ENCODE data around the gene SHROOM3.

SHROOM3 gene

GRCh38 chr4:76494871-76495590 is 60.0 kb downstream of the SHROOM3 start:
- DNase-seq (ENCODE audit: low spot score) = no peak

DNA sequence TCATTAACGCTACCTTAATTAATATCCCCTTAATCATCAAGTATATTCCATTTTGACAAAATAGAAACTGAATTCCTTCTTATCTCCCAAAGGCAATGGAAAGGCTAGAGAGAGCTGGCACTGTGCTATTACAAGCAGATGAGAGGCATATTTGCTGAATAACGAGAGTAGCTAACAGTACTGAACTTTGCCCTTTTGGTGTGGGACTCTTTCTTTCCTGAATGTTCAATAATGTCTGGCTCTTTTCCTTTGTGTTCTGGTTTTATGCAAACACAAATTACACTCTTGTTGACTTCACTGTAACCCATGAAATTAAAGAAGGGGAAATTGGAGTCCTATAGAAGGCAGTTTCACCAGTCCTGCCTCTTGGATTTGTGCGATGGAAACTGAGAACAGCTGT is 63.5 kb downstream of the SHROOM3 start:
- no peak for DNase-seq (ENCODE audit: low spot score)

GRCh38 chr4:76499461-76499860 is 64.4 kb downstream of the SHROOM3 start:
- DNase-seq (ENCODE audit: low spot score) = no peak

- no peak for DNase-seq (ENCODE audit: low spot score)
Observed at GRCh38 chr4:76502886-76503285, 67.9 kb downstream of the SHROOM3 start.

GRCh38 chr4:76504613-76505465 is 69.8 kb downstream of the SHROOM3 start:
- no peak for DNase-seq (ENCODE audit: low spot score)

DNA sequence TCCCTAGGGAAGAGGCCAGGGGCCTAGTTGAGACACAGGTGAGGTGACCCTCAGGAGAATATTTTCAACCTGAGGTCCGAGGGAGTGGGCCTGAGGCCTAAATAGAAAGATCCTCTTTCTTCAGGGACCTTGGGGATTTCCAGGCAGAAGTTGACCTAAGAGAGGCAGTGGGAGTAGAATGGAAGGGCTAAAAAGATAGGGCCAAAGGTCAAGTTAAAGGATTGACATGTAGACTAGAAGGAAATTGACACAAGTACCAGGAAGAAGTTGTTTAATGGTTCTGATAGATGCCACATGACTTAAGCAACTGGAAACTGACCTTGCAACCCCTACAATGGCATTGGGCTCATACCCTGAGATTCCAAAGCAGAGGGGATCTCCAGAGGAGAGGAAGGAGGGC is 76.9 kb downstream of the SHROOM3 start:
- no peak for DNase-seq (ENCODE audit: low spot score)

GRCh38 chr4:76513482-76513881 is 78.5 kb downstream of the SHROOM3 start:
- DNase-seq (ENCODE audit: low spot score) = no peak

DNA sequence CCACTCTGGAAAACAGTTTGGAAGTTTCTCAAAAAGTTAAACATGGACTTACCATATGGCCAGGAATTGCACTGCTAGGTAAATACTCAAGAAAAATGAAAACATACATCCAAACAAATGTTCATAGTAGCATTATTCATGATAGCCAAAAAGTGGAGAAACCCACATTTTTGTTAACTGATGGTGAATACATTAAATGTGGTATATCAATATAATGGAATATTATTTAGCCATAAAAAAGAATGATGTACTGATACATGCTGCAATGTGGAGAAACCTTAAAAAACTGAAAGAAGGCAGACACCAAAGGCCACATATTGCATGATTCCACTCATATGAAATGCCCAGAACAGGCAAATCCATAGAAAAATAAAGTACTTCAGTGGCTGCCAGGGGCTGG is 79.1 kb downstream of the SHROOM3 start:
- no peak for DNase-seq (ENCODE audit: low spot score)

- DNase-seq (ENCODE audit: low spot score) = no peak
Observed at GRCh38 chr4:76515975-76516843, 81.2 kb downstream of the SHROOM3 start.

- DNase-seq (ENCODE audit: low spot score) = no peak
Observed at GRCh38 chr4:76518241-76518640, 83.2 kb downstream of the SHROOM3 start.

- DNase-seq (ENCODE audit: low spot score) = no peak
Observed at GRCh38 chr4:76523593-76523992, 88.6 kb downstream of the SHROOM3 start.

DNA sequence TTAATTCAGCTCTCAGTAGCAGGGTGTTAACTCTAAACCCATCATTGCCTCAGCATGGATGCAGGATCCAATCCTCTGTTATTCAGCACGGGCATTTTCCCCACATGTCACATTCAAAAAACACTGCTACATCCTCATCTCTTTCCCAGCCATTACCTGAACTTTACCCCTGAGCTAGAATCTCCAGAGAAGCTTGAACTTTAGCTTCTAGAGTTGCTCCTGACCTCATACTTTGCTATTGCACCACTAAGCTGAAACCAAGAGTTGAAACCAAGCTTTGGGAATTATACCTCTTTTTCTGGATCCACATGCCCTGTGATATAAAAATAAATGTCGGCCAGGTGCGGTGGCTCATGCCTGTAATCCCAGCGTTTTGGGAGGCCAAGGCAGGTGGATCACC is 90.7 kb downstream of the SHROOM3 start:
- no peak for DNase-seq (ENCODE audit: low spot score)

DNA sequence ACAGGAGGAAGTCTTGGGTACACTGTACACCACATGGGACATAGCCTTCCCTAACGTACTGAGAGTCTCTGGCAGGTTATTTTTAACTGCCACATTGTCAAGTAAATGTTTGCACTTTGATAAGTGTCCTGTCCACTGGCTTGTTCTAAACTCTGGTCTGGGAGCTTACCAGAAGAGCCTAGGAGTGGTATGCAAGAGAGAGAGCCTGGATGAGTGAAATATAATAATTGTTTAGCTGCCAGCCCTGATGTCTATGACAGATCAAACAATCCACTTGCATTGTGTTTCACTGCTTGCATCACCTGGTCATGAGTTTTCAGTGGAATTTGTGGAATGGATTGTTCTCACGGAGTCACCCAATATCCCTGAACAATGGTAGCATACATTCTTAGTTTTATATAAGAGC is 91.6 kb downstream of the SHROOM3 start:
- DNase-seq (ENCODE audit: low spot score) = no peak

DNA sequence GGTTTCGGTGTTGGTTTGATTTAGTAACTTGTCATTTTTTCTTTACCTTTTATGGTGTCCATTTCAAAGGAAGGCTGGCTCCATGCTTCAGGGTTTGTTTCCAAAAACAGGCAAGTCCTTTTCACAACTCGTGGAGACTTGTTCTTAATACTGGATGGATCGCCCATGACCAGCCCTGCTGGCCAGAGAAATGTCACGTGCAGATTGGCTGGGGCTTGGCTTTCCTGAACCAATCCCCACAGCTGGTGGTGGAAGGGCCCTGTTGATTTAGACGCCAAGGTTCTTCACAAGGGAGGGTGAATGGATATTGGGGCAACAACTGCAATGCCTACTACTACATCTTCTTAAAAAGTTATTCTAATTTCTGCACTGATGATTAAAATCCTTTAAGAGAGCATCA is 92.6 kb downstream of the SHROOM3 start:
- DNase-seq (ENCODE audit: low spot score) = no peak

DNA sequence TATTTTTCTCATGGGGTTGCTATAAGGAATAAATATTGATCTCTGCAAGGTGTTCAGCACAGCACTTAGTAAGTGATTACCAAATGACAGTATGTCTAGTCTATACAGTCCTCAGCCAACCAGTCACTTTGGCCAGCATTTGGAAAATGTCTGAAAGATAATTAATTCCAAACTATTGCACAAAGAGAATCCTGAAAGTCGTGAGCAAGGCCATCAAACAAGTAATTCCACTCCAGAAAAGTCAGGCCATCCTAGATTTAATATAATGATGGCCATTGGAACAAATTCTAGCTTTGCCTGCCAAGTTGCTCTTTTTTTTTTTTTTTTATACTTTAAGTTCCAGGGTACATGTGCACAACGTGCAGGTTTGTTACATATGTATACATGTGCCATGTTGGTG is 96.6 kb downstream of the SHROOM3 start:
- no peak for DNase-seq (ENCODE audit: low spot score)

DNA sequence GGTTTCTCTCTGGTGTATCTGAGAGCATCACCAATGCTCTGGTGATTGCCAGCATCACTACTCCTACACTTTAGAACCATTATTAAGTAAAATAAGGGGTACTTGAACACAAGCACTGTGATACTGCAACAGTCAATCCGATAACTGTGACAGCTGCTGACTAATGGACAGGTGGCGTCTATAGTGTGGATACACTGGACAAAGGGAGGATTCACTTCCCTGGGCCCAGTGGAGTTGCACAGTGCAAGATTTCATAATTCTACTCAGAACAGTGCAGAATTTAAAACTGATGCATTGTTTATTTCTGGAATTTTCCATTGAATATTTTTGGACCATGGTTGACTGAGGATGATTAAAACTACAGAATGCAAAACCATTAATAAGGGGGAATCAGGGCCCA is 97.8 kb downstream of the SHROOM3 start:
- no peak for DNase-seq (ENCODE audit: low spot score)

DNA sequence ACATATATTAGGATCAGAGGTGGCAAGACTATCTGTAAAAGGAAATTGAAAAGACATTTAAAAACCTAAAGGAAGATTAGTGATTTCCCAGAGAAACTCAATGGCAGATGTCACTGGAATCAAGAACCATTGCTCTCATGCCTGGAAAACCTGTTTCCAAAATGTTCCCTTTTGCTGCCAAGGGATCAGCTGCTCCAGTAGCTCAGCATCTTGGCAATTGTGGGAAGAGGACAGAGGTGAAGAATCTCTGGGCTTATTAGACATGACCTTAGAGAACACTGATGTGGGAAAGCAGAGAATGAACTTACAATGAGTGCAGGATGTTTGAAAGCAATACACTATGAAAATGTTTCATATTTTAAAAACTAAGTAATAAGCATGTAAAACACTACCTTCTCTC is 98.3 kb downstream of the SHROOM3 start:
- DNase-seq (ENCODE audit: low spot score) = no peak

DNA sequence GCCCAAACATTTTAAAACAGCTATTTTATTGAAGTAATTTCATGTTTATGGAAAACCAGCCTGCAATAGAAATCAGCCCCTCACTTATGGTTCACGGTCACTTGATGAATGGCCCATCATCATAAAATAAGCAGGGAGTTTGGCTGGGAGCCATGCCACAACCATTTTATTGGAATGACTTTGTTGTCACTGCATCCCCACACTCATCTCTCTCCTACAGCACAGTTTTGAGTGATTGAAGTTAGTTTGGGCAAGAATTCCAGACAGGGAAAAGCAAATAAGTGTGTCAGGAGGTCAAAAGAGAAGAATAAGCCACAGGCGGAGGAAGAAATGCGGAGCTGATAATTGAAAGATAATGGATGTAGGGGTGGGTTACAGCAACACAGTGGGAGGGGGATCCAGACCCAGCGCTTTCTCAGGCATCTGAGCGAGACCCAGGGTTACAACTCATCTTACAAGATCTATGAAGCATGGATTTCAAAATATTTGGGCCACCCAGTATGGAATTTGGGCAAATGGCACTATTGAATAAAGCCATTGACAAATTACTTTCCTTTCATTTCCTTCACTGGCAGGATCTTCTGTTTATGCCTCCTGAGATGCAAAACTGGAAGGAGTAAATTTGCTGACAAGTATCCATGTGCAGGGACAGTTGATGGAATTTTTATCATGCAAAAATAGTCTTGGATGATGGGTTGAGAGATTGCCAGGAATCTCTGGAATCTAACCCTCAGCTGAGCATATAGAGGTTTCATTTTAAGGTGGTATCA is 100.8 kb downstream of the SHROOM3 start:
- no peak for DNase-seq (ENCODE audit: low spot score)

GRCh38 chr4:76536373-76536689 is 101.3 kb downstream of the SHROOM3 start:
- no peak for DNase-seq (ENCODE audit: low spot score)

- no peak for DNase-seq (ENCODE audit: low spot score)
Observed at GRCh38 chr4:76538296-76538695, 103.3 kb downstream of the SHROOM3 start.

DNA sequence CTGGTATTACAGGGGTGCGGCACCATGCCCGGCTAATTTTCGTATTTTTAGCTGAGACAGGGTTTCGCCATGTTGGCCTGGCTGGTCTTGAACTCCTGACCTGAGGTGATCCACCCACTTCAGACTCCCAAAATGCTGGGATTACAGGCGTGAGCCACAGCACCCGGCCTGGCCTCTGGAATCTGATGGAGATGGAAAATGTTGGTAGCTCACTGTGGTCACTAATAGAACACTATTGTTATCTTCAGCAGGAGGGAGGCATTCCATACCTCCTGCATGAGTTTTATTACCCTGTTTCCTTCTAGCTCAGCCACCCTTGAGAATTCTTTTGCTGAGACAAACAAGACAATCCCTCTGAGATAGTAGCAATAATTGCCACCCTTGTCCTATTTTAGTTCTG is 105.0 kb downstream of the SHROOM3 start:
- no peak for DNase-seq (ENCODE audit: low spot score)

DNA sequence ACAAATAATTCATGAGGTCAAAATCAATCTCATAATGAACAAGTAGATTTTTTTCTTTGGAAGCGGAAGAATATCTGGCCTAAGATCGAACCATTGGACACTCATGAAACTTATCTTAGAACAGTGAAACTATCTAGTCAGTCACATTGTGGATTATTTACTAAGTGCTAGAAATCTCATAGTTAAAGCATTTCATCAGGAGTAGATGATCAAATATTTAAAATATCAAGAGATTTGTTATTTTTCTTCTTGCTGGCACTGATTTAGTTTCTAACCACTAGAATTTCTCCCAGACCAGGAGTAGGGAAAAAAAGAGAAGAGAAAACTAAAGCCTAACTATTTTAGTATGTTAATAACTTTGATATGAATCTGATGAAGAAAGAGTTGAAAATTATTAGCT is 105.5 kb downstream of the SHROOM3 start:
- no peak for DNase-seq (ENCODE audit: low spot score)

All from ecto neural progenitor cell (in vitro differentiated cells).